ENCODE measurements around the gene PTCHD1.

DNA sequence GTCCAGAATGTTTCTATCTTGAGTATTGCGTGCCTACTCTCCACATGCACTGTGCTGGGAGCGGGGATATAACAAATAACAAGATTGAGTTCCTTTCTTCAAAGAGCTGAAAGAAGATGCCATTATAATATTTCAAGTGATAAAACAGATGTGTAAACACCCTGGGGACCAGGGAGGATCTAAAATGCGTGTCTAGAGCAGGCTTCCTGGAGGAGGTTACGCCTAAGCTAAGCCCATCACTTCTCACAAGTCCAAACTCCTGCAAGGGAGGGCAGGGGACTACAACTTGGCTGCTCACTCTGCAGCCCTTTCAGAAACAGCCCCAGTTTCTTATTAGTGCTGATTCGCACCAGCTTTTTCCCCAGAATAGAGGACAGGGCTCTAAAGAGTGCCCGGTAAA, 21.5 kb downstream of the PTCHD1 start:
- TF ChIP-seq, protein P1, sequence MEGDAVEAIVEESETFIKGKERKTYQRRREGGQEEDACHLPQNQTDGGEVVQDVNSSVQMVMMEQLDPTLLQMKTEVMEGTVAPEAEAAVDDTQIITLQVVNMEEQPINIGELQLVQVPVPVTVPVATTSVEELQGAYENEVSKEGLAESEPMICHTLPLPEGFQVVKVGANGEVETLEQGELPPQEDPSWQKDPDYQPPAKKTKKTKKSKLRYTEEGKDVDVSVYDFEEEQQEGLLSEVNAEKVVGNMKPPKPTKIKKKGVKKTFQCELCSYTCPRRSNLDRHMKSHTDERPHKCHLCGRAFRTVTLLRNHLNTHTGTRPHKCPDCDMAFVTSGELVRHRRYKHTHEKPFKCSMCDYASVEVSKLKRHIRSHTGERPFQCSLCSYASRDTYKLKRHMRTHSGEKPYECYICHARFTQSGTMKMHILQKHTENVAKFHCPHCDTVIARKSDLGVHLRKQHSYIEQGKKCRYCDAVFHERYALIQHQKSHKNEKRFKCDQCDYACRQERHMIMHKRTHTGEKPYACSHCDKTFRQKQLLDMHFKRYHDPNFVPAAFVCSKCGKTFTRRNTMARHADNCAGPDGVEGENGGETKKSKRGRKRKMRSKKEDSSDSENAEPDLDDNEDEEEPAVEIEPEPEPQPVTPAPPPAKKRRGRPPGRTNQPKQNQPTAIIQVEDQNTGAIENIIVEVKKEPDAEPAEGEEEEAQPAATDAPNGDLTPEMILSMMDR (IDR thresholded peaks at IDR 0.05 in 2 of 3, conservative IDR thresholded peaks at IDR 0.05 in 1 of 3; ENCODE audit: borderline replicate concordance in 1 of 3, insufficient read depth in 1 of 3, low read depth in 2 of 3, low read length in 2 of 3) = no peak
- TF ChIP-seq REST (IDR thresholded peaks at IDR 0.05; ENCODE audit: low read depth) = no peak
- TF ChIP-seq, protein P2, sequence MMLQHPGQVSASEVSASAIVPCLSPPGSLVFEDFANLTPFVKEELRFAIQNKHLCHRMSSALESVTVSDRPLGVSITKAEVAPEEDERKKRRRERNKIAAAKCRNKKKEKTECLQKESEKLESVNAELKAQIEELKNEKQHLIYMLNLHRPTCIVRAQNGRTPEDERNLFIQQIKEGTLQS (IDR thresholded peaks at IDR 0.05) = no peak
- TF ChIP-seq POLR2A (IDR thresholded peaks at IDR 0.05; ENCODE audit: borderline replicate concordance, extremely low read depth, insufficient read depth, insufficient read length) = no peak
- no peak for TF ChIP-seq EZH2phosphoT487 (IDR thresholded peaks at IDR 0.05; ENCODE audit: borderline replicate concordance)
- no peak for TF ChIP-seq CBX3 (IDR thresholded peaks at IDR 0.05; ENCODE audit: low read depth)
